GM19099 (cell line): ENCODE measurements around the gene LEPROT.

Experiments
- POLR2A ChIP-seq: IDR thresholded peaks from 3 replicates; pipeline ENCODE4 v1.6.1; 2011; ENCODE audit warnings: low read depth; ENCODE audit not compliant: insufficient read length; ENCODE audit errors: extremely low read depth

Gene LEPROT

DNA sequence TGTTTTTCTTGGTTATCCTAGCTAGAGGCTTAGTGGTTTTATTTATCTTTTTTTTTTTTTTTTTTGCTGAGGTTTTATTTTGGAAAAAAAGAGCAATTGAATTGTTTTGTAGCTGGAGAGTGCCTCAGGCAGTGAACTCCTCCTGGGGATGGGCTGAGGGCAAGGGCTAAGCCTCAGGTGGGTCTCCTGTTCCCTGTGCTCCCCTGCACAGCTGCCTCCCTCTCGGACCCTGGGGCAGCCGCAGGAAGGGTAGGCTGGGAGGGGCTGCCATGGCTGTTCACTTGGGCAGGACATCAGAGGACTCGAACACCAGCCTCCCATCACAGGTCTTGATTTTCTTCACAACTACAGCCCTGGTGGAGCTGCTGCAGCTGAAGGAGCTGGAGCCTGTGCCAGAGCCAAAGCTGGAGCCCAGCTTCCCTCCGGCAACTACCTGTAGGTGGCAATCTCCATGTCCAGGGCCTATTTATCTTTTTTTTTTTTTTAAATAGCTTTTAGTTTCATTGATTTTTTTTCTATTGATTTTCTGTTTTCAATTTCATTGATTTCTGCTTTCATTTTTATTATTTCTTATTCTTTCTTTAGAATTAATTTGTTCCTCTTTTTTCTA, 28.9 kb downstream of the LEPROT start:
- no peak for TF ChIP-seq POLR2A

- no peak for TF ChIP-seq POLR2A
These were observed 36.0 kb downstream of the LEPROT start for GRCh38 chr1:65456481-65456880.

DNA sequence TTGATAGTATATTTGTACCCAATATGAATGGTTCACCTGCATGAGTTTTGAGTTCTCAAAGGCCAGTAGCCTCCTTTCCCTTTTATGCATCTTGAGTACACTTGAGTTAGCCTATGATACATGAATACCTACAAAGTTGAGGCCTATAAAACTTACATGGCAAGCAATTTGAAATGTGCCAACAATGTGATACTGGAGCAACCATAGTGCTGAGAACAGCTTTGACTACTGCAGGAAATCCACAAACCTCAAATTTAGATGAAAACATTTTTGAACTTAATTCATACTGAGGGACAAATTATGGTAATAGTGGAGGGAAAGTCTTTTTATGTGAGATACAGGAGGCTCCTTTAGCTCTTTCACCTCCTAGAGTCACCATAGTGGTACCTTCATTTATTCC, 37.4 kb downstream of the LEPROT start:
- TF ChIP-seq POLR2A, result no peak

DNA sequence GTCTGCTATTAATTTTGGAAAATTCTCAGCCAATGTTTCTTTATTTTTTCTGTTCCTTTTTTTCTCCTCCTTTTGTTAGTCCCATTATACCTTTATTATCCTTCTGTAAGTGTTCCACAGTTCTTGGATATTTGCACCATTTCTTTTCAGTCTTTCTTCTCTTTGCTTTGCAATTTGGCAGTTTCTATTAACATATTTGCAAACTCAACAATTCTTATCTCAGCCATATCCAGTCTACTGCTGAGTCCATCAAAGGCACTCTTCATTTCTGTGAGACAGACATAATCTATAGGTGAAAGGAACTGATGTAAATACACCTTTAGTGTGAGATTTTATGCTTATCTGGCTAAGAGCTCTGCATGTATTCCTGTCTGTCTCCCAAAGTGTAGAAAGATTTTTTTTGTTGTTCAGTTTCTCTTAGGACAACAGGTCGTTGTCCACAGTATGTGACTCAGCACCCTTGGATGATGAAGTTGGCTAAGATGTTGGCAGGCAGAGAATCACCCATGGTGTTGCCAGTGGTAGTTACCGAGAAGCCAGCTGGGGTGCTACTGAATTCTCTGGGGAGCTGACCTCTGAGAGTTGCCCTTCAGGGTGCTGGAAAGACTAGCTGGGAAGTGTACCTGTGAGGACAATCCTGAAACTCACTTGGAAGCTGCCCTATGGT, 38.4 kb downstream of the LEPROT start:
- no peak for TF ChIP-seq POLR2A

DNA sequence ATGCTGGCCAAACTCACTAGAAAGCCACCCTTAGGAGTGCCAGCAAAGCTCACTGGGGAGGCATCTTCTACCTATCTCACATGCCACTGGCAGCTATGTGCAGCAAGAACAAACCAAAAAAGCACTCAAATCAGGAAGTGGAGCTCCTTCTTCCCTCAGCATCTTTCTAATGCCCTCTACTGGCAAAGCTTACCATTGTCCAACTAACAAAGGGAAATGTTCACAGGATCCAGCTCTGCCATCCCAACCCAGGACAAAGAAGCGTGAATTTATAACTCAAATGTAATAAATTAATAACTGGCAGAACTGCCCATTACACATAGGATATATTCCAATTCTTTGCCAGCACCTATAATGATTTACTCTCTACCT, 38.9 kb downstream of the LEPROT start:
- no peak for TF ChIP-seq POLR2A

DNA sequence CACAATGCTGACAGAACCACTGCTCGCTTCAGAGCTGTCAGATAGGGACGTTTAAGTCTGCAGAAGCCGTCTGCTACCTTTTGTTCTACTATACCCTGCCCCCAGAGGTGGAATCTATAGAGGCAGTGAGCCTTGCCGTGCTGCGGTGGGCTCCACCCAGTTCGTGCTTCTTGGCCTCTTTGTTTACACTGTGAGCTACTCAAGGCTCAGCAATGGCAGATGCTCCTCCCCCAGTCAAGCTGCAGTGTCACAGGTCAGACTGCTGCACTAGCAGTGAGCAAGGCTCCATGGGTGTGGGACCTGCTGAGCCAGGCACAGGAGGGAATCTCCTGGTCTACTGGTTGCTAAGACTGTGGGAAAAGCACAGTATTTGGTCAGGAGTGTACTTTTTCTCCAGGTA, 47.1 kb downstream of the LEPROT start:
- no peak for TF ChIP-seq POLR2A

GRCh38 chr1:65469126-65469888, 48.8 kb downstream of the LEPROT start:
- no peak for TF ChIP-seq POLR2A

DNA sequence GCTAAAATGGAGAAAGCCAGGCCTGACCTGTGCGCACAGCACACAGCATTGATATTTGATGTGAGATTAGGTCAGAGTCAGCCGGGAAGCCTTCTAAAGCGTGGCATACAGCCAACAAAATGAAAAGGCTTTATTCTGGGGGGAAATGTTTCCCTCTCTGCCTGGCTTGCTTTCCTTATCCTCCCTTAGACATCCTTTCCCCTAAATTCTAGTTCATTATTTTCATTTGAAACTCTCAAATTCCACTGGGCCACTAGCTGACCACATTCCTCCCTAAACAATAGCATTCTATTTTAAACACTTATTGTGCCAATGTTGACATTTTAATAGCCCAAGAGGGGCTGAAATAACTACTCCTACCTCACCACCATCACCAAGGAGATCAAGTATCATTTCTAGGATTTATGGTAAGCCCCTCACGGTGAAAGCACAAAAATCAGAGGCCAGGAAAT, 49.4 kb downstream of the LEPROT start:
- no peak for TF ChIP-seq POLR2A

DNA sequence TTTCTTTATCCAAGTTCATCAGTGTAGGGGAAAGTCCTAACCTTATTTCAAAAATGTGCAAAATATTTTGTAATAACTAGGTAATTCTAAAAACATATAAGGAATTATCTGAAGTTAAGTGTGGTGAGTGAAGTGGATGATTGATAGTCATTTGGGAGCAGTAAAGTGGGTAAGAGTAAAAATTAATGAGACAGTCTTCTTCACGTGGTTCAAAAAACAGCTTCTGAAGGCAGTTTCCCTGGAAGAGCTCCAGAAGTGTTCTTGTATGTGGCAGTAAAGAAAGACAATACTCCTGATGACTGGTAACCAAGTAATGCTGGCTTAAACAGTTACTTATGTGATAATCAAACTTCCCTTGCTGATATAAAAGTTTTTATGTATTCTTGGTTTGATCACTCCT, 50.3 kb downstream of the LEPROT start:
- TF ChIP-seq POLR2A, result no peak

- TF ChIP-seq POLR2A, result no peak
These were observed 50.9 kb downstream of the LEPROT start for GRCh38 chr1:65471213-65471833.

GRCh38 chr1:65471861-65472332, 51.4 kb downstream of the LEPROT start:
- no peak for TF ChIP-seq POLR2A

DNA sequence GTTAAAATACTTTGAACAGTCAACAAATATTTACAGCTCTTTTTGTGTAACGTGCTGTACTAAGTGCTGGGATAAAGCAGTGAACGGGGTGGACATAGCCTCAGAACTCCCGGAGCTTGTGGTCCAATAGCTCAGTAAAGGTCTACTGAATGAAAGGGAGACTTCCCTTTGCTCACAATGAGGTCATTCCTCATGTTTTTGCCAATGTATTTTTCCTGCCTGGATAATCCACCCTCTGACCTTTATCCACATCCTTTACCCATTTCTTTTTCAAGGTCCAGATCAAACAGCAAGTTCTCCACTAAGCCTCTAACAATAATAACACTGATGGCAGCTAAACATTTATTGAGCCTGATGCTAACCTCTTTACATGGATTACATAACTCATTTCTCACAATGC, 55.9 kb downstream of the LEPROT start:
- TF ChIP-seq POLR2A, result no peak

DNA sequence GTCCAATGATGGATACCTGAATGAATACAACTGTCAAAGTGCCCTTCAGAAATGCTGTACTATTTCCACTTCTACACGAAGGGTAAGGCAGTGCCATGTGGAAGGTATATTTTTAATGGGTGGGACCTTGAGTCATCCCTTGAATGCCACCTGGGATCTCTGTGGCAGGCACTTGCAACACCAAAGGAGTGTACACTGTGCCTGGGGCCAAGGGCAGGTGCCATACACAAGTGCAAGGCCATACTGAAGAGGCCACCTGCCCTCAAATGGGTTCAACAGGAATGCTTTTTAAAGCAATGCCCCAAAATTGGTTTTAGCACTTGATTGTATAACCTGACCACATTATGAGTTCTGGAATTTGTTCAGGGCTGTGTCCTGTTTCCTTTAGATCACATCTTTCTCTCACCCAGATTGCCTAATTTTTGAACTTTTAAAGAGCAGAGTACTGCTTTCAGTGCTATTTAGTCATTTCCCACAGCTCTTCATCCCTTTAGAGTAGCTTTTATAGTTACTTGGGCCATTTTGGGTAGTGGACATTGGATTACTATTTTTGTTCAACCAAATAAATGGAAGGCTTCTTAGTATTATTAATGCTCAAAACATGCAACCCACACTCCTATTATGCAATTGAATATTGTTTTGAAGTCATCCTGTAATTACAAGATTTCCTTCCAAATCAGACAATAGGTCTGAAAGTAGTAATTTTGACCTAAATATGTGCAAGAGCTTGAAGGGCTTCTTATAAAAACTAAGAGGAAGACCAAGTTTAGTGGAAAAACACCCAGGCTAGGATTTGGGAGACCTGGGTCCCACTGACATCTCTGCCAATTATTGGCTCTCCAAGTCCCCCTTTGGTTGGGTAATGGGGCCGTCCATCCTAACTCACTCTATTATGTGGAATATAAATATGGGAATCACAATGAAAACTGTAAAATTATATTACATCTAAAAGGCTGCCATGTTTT, 57.2 kb downstream of the LEPROT start:
- TF ChIP-seq POLR2A, result no peak

- no peak for TF ChIP-seq POLR2A
These were observed 58.0 kb downstream of the LEPROT start for GRCh38 chr1:65478379-65479026.
